Hematopoietic multipotent progenitor cell treated with erythropoietin and hydrocortisone succinate and interleukin-3 and kit ligand, for 17 days (in vitro differentiated cells): ENCODE data around the gene FAM234B.
"Not testable (repeated sequence)": the region's sequence is repeated elsewhere in the genome, so short reads cannot be mapped to it uniquely, and the experiment has no call there.

Experiments used
- DNase-seq: peaks from one replicate; pipeline ENCODE4 v3.0.0-alpha.2; 2015; ENCODE audit warnings: low spot score

Gene FAM234B

GRCh38 chr12:13060581-13060980, 16.4 kb downstream of the FAM234B start:
- peak; percentile 16 for DNase-seq

- peak; percentile 70 for DNase-seq
Observed at GRCh38 chr12:13061377-13061776, 17.2 kb downstream of the FAM234B start.

GRCh38 chr12:13062669-13063068, 18.5 kb downstream of the FAM234B start:
- DNase-seq = no peak

- DNase-seq = no peak
Observed at GRCh38 chr12:13066014-13066413, 21.8 kb downstream of the FAM234B start.

GRCh38 chr12:13066459-13066858, 22.3 kb downstream of the FAM234B start:
- DNase-seq = no peak

GRCh38 chr12:13067322-13067721, 23.1 kb downstream of the FAM234B start:
- DNase-seq = no peak

GRCh38 chr12:13069380-13069779, 25.2 kb downstream of the FAM234B start:
- DNase-seq = no peak

- no peak for DNase-seq
Observed at GRCh38 chr12:13071305-13072280, 27.4 kb downstream of the FAM234B start.

- no peak for DNase-seq
Observed at GRCh38 chr12:13073173-13073572, 29.0 kb downstream of the FAM234B start.

GRCh38 chr12:13074396-13075117, 30.4 kb downstream of the FAM234B start:
- DNase-seq = no peak

- DNase-seq = no peak
Observed at GRCh38 chr12:13075118-13075480, 30.9 kb downstream of the FAM234B start.

GRCh38 chr12:13075786-13076570, 31.8 kb downstream of the FAM234B start:
- DNase-seq = no peak

- no peak for DNase-seq
Observed at GRCh38 chr12:13079440-13079906, 35.3 kb downstream of the FAM234B start.

- DNase-seq = no peak
Observed at GRCh38 chr12:13080266-13080665, 36.1 kb downstream of the FAM234B start.

GRCh38 chr12:13082861-13083260, 38.7 kb downstream of the FAM234B start:
- no peak for DNase-seq

- not testable (repeated sequence) for DNase-seq
Observed at GRCh38 chr12:13083638-13084037, 39.5 kb downstream of the FAM234B start.

GRCh38 chr12:13084898-13085640, 40.9 kb downstream of the FAM234B start:
- DNase-seq = no peak

GRCh38 chr12:13085968-13086686, 41.9 kb downstream of the FAM234B start:
- no peak for DNase-seq

GRCh38 chr12:13087766-13088165, 43.6 kb downstream of the FAM234B start:
- no peak for DNase-seq

GRCh38 chr12:13088496-13088895, 44.3 kb downstream of the FAM234B start:
- DNase-seq = no peak

- no peak for DNase-seq
Observed at GRCh38 chr12:13090054-13090453, 45.9 kb downstream of the FAM234B start.
